GM21381 (cell line): ENCODE measurements around the gene NOL12.

Experiments
- ATAC-seq: cut with Tn5 transposase; IDR thresholded peaks from one replicate; pipeline ENCODE4 v1.9.1; 2021; ENCODE audit warnings: mild to moderate bottlenecking, moderate library complexity; ENCODE audit not compliant: unreplicated experiment

Gene NOL12

GRCh38 chr22:37741312-37741795 is 55.2 kb downstream of the NOL12 start:
- ATAC-seq, result no peak

- no peak for ATAC-seq
Observed at GRCh38 chr22:37742376-37743171, 56.4 kb downstream of the NOL12 start.
